Iris pigment epithelial cell (primary cell): ENCODE results near the gene SOX1.

Source experiments
- DNase-seq: peaks from one replicate; pipeline ENCODE4 v3.0.0-alpha.2; 2011; ENCODE audit warnings: low read depth

Gene SOX1

DNA sequence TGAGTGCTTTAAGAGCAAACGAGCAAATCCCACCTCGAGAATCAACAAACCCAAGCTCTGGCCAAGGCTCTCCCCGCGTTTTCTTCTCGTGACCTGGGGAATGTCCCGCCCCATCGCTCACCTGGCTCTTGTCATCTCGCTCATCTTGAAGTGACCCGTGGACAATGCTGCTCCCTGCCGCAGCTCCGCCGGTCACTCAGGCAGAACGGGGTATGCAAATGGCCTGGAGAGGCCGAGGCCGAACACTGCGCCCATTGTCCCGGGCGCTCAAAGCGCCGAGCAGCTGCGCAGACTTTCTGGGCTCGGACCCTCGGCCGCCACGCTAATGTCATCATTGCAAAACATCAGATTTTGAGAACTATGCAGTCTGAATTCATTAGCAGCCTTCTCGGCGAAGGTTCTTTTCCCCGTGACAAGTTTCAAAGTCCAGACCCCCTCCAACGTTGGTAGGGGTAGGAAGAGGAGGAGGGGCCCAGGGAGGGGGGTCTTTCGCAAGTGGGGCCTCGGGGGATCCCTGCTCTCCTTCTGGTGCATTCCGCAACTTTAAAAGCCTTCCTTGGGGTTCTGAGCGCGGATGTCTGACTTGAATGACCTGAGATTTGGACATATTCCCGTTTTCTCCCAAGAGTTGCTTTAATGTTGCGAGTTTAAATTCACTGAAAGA, 39.7 kb downstream of the SOX1 start:
- DNase-seq: no peak

DNA sequence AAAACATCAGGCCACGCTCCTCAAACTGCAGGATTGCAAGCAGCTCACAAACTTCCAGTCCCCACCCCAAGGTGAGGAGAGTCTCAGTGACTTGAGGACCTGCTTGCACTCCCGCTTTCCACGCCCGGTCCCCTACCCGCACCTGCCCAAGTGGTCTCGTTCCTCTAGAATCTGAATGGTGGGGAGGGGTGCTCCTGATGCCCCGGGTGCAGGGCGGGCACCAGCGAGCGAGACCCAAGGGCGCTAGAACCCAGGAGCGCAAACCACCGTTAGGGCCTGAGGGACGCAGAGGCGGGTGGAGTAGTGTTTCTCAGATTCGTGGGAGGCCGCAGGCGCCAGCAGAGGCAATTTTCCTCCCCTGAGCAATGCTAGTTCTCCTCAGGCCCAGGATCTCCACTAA, 40.3 kb downstream of the SOX1 start:
- DNase-seq: no peak

DNA sequence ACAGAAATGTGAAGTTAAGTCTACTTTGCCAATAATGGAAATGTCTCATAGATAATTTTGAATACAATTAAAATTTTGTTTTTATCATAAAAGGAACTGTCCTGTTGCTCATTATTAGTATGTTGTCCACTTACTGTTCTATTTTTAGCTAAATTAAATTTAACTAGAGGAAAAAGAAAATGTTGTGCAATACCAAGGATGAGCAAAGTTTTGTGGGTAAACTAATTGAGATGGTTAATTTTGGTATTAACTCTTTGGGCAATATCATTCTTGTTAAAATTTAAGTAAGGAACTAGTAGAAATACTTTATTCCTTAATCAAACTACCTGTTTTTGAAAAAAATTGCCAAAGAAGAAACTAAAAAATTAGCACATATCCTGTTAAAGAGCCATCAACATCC, 43.5 kb downstream of the SOX1 start:
- no peak for DNase-seq

- no peak for DNase-seq
Observed at GRCh38 chr13:112111239-112111857, 44.4 kb downstream of the SOX1 start.

DNA sequence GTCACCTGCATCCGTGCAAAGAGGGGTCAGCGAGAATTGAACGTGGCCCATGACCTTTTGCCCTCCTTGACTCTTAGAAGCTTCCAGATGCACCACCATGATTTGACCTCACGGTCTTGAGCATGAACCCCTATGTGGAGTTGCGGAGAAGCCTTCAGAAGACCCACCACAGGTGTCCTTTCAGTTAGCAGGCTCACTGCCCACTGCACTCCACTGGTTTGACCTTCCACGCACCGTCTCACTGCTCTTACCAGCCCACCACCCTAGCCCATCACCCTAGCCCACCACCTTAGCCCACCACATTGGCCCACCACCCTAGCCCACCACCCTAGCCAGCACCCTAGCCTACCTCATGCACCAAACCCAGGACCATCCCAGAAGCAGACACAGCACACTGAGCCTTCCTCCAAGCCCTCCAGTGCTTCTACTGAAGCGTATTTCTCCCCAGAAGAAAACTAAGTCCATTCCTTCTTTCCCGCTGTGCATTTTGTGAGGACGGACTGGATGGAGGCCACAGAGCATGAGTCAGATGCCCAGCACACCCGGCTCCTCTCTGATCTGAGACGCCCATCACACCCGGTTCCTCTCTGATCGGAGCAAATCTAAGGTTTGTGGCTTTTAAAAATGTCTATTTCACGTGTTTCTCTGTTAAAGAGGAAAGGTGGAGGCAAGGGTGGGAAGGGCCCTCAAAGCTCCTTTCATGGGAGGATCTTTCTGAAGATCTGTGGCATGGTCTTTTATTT, 45.8 kb downstream of the SOX1 start:
- DNase-seq: no peak

DNA sequence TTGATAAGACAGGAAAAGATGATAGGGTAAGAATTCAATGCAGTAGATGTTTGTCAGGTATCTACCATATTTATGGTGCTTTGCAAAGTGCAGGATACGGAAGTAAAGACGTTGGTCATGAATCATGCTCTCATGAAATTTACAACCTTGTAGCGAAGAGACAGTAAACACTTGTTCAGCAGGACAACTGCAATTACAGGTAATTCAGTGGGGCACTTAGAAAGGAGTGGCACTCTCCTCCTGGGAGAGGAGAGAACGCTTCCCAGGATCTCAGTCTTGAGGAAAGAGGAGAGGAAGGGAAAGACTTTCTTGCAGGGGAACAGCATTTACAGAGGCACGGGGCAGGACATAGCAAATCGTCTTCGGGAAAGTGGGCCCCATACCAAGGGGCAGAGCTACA, 46.4 kb downstream of the SOX1 start:
- DNase-seq: no peak

GRCh38 chr13:112113851-112114250, 46.9 kb downstream of the SOX1 start:
- no peak for DNase-seq

DNA sequence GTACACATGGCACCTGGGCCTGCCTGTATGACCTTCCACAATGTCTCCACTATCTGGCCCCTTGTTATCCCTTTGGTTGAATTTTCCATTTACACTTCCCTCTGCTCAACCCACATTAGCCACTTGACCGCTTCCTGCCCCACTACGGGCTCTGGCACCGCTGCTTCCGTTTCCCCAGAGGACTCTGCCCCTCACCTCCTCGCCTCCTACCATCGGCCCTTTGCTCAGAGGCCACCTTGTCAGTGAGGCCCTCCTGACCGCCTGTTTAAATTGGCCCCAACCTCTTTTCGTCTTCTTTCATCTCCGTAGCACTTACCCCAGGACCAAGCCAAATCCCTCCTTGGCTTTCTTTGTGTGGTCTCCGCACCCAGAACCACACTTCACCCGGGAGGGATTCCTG, 47.4 kb downstream of the SOX1 start:
- DNase-seq: no peak

DNA sequence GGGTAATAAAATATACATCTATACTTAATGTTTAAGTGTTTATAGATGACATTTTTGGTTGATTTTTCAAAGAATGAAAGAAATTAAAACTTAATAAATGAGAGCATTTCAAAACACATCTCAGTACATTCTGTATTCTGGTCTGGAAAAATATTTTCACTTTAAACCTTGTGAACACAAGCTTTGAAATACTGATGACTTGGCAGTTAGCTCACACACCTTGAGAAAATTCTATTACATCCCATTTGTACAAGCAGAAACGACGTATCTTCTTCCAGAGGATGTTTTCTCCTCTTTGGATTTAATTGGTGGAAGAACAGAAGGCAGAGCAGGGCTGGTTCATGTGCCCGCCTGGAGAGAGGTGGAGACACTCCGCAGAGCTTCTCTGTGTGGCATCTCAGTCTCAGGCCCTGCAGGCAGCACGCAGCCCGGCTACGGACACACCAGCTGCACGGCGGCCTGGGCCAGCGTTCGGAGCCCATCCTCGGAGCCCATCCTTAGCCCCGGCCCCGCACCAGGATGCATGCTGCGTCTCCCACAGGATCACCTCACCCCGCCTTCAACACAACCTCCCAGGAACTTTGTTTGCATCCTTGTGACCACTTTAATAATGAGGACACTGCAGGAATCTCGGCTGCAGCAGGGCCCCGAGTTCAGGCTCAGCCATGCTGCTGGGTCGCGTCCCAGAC, 48.6 kb downstream of the SOX1 start:
- no peak for DNase-seq

DNA sequence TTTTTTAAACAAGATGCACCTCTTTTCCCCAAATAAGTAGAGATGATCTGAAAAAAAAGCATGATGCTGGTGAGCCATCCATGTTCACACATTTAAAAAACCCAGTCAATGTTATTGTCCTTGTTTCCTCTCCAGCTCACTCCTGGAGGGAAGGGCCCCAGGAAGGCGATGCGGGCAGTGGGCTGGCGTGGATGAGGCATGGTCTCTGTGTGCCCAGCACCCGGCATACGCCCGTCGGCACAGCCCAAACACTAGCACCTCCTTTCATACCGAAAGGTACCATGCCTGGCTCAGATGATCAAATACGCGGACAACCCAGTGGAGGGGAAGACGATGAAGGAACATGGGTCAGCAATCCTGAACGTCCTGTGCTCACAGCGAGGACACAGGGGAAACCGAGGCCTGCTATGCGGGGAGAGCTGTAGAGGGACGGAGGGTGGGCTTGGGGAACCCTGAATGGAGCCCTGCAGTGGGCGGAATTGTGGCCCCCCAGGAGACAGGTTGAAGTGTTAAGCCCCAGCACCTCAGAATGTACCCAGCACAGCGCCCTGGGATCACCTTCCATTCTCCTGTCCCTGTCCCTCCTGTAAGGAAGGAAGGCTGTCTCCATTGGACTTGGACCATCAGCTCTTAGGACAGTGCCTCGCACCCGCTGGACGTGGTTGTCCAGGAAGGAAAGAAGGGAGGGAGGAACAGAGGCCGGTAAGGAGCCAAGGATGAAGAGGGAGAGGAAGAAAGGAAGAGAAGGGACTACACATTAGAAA, 49.4 kb downstream of the SOX1 start:
- no peak for DNase-seq

- no peak for DNase-seq
Observed at GRCh38 chr13:112117258-112117954, 50.5 kb downstream of the SOX1 start.

DNA sequence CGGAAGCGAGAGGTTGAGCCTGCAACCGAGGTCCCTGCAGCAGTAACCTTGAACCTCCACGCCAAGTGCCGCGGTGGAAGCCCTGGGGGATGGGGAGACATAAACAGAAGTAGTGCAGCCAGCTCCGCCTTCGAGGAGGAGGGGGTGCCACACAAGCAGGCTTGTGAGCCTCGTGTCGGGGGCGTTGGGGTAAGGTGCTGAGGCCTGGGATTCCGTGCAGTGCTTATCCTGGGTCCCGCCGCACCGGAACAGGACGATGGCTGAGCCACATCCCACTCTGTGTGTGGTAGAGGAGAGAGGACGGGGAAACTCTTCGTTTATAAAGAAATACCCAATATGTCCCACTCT, 51.0 kb downstream of the SOX1 start:
- DNase-seq: no peak

DNA sequence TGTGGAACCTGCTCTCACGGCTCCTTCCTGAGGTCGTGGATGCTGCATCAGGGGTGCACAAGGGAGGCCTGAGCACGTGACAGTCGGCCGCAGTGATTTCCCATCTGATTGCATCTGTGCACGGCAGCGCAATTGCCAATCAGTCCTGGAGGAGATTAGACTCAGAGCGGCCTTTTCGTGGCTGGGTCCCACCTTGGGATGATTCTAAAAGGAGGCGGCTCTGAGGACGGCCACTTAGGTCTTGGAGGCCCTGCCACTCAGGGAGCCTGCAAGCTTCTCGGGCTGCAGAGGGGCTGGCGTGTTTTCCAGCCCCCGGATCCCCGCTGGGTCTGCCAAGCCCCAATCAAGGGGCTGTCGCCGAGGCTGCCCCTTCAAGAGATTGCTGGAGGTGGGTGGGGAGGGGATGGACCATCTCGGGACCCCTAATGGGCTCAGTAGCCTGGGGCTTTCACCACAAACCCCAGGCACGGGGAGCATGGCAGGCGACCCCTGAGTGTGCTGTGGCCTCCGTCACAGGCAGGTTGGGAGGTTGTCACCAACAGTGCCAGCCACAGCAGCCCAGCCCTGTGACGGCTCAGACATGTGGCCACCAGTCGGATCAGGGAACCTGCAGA, 51.6 kb downstream of the SOX1 start:
- no peak for DNase-seq

GRCh38 chr13:112119192-112120030, 52.5 kb downstream of the SOX1 start:
- DNase-seq: no peak

DNA sequence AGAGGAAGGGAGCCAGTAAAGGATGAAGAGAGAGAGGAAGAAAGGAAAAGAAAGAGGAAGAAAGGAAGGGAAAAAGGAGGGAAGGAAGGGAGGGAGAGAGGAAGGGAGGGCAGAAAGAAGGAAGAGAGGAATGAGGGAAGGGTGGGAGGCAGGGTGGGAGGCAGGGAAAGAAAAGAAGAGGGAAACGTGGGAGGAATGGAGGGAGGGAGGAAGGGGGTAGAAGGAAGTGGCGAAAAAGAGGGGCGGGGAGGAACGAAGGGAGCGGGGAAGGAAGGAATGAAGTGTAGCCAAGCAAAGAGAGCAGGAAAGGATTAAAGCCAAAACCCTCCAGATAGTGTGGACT, 53.1 kb downstream of the SOX1 start:
- DNase-seq: no peak
